NCI-H1930 (cell line): ENCODE measurements around the gene ZCCHC14.
"Not testable (repeated sequence)": the region's sequence is repeated elsewhere in the genome, so short reads cannot be mapped to it uniquely, and the experiment has no call there.

Experiments
- DNase-seq, 2 experiments: peaks; one replicate each; lab custom pipeline; 2025; lab: John Stamatoyannopoulos, UW

Gene ZCCHC14

DNA sequence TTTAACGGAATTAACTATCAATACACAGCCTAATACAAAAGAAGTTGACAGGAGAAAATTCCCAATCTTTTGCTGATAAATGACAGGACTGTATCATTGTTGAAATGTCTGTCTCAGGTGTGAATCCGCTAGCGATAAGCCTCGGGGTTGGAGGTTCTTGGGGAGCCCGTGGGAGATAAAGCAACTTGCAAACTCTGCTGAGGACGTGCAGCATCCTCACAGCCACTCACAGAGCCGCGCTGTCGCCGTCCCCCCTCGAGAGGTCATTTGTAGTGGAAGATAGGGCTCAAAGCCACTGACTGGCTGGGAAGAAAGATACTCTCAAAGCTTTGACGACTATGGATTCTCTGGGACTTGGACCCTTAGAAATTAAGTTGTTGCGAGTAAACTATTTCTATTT, 83.7 kb downstream of the ZCCHC14 start:
- no peak for DNase-seq

DNA sequence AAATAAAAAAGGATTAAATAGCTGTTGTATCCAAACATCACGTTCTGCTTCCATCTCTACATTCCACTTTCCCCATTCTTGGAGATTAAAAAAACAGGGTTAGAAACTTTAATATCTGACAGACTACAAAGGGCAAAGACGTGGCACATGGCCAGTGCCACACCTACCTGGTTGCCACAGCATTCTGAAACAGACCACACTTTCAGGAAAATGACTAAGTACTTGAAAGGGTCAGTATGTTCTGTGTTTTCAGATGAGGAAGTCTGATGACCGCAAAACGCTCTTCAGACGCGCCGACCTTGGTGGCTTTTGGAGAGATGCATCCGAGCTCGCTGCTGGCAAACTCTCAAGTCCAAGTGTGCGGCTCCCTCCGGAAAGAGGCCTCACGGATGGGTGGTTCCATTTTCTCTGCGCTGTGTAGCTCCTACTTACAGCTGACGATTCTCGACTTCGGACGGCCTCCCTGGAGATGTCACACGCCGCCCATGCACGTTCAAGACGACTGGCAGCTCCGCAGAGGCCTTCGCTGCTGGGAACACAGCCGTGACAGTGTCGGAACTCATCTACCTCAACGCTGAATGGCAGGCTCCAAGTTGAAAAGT, 85.2 kb downstream of the ZCCHC14 start:
- no peak for DNase-seq

DNA sequence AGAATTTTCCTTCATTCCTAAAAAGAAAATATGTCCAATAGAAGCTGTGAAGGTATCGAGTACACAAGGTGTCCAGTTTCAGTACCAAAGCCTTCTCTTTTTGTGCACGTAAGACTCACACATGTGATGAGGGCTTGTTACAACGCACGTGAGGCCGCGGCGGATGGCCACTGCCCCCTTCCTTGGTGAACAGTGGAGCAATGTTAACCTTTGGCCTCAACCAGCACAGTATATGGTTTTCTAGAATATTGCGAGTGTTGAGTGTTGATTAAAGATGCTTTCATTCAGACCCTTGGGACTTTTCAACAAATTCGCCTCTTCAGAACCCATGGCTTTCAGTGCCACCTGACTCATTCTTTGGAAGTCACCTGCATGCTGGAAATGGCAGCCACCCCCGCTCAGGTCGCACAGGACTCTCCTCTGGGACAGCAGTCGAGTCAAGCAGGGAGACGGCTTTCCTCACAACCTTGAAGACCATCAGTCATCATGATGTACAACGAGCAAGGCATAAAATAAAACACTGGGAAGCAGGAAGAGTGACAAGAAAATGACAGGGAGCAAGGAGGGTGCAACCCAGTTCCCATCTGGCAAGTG, 86.2 kb downstream of the ZCCHC14 start:
- no peak for DNase-seq

DNA sequence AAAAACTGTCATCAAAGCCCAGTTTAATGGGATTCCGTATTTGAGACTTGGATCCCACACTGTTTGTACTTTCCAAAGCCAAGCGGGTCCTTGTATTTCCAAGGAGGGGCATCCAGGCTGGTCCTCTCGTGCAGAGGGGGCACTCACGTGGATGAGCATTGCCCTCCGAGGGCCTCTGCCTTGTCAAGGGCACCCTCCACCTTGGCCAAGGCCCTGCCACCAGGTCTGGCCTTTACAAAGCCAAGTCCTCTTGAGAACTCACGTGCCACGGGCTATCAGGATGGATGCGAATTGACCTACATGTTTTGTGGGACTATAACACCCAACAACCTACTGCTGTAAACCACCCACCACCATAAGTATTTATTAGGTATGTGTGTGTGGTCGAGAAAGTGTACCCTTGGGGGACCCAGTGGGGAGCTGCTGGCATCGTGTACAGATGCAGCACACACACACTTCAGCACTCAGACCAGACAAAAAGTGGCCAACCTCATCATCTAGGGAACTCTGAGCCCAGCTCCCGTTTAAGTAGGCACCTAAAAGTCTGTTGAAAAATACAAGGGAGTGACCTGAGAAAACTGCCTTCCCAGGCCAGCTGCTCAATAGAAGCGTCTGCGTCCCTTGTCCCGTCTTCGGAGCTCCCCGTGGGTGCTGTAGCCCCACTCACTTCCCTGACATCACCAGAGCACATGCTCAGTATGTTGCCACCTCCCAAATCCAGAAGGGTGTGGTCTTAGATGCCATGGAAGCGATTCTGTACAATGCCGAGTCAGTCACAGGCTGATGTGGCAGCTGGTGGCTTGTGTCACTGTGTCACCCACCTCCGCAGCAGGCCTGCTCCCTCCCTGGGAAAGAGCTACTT, 87.8 kb downstream of the ZCCHC14 start:
- DNase-seq = no peak

DNA sequence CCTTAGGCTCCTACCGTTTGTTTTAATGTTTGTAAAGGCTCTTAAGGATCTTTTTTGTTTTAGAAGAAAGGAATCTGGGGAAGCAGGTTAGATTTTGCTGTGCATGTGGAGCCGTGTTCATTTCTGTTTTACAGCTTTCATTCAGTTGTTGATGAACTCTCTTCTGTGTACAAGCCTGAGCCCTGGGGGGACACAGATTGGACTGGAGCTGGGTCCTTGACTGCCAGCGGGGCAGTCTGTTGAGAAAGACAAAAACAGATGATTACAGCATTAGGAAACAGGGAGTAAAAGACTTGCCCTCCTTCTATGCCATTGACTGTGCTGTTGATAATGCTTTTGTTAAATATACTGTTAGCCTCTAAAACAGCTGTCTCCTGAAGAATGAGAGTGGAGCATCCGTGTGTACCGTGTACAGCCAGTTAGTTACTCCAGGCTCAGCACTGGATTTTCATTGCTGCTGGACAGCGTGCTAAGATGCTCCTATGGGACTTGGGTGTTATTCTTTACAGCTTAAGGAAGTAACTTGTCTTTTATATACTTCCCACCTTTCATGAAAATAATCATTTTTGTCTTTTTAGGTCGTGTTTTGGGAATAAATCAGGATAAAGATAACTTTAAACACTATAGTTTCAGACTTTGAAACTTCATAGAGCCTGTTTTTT, 97.5 kb downstream of the ZCCHC14 start:
- DNase-seq = no peak

DNA sequence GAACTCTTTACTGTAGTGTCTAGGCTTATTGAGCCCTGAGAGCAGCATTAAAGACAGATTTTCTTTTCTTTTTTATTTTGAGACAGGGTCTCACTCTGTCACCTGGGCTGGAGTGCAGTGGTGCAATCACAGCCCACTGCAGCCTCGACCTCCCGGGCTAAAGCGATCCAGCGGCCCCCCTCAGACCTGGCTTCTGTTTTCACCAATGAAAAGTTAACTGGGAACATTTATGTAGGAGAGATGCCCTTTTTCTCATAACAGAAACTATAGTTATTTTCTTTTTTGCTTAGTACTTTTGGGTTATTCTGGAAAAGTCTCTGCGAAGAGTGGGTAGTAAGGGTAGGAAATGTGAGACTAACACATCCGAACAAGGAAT, 99.2 kb downstream of the ZCCHC14 start:
- no peak for DNase-seq

DNA sequence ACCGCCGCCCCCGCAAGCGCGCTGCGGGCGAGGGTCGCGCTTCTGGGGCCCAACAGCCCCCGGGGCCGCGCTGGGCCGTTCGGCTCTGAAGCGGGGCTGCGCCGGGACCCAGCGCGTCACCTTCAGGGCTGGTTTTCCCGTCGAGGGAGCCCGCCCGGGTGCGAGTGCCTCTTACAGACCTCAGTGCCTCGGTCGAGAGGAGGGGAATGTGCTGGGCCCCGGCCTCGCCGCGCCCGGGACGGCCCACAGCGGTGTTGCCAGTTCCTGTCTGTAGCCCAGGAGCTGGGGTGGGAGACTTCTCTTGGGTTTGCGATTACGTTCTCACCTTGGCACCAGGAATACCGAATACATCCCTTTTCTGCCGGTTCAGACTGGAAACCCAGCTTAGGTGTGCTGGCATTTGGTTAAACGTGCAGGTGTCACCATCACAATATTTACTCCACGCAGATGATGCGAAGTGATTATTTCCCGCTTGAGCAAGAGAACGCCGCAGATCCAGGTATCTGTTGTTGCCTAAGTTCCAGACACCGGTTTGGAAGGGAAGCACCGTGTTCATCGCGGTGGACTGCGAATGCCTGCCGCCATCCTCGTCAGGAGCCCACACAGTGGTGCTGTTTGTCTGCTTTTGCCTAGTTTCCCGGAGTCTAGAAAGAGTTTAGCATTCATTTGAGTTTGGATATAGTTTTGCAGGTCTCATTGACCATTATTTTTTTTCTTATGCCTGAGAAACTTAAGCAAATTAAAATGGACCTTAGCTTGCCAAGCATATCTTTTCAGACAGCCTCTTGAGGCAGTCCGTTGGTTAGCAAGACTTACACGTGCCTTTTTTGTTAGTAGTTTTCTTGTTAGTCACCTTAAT, 99.8 kb downstream of the ZCCHC14 start:
- DNase-seq = no peak

DNA sequence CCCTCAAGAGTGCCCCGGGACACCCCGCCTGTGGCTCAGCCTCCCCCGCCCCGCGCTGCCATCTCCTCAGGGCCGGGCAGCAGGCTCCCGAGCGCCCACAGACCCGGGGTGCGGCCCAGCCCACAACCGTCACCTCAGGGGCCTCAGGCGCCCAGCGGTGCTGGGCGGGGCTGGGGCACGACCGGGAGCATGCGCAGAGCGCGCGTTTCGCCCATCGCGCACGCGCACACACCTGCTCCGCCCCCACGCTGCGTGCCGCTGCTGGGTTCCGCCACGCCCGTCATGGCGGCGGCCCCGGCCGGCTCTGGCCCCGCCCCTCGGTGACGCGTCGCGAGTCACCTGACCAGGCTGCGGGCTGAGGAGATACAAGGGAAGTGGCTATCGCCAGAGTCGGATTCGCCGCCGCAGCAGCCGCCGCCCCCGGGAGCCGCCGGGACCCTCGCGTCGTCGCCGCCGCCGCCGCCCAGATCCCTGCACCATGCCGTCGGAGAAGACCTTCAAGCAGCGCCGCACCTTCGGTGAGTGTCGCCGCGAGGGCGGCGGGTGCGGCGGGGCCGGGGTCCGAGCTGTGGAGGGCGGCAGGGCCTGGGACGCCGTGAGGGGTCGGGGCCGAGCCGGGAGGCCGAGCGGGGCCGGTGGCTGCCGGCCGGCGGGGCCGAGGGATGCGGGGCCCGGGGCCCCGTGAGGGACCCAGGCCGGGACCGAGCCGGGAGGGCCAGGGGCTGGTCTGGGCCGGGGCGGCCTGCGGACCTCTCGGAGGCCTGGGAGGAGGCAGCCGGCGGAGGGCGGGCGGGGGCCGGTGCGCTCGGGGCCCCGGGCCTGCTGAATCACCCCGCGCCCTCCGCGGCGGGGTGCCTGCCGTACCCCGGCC, 100.6 kb downstream of the ZCCHC14 start, which contains the start of gene MAP1LC3B:
Gene MAP1LC3B, plus strand, starts transcription at position 387 of the 871 bp plus-strand sequence. Its CDS starts 92 bp downstream, at position 479.
- DNase-seq = peak; percentile 80 to 93

DNA sequence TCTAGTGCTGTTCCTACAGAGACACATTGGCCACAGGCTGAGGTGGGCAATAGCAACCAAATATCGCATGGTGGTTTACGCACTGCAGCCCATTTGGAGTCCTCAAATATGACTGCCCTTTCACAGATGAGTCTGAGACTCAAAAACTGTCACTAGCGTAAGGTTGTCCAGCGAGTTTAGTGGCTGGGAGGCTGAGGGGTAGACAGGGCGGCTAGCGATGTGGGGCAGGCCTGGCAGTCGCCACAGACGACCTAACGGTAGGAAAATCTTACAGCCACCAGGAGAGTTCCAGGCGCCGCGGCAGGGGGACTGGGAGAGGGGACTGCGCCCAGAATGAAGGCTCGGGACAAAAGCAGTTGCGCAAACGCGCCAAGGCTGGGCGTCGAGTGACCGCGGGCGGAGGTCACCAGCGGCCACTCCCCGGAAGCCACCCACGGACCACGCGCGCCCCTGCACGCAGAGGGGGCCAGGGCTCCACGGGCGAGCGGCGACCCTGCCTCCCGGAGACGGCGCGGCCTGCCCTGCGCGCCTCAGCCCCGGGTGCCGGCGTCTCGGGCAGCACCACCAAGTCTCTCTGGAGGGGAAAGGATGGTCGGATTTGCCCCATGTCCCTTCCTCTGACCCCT, 101.4 kb downstream of the ZCCHC14 start:
- no peak for DNase-seq

DNA sequence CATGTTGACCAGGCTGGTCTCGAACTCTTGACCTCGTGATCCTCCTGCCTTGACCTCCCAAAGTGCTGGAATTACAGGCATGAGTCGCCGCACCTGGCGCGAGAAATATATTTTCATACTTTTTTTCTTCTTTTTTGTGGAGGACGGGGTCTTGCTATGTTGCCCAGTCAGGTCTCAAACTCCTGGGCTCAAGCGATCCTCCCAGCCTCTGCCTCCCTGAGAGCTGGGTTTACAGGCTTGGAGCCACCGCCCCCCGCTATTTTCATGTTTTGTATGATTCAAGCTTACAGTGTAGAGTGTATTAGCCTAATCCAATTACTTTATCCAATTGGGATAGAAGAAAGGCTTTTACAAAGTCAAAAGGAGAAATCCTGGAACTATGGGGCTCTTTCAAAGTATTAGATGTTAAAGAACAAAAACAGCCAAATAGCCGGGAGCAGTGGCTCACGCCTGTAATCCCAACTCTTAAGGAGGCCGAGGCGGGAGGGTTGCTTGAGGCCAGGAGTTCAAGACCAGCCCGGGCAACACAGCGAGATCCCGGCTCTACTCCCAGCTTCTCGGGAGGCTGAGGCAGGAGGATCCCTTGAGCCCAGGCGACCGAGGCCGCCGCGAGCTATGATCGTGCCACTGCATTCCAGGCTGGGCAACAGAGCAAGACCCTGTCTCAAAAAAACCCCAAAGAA, 102.0 kb downstream of the ZCCHC14 start:
- DNase-seq = no peak

DNA sequence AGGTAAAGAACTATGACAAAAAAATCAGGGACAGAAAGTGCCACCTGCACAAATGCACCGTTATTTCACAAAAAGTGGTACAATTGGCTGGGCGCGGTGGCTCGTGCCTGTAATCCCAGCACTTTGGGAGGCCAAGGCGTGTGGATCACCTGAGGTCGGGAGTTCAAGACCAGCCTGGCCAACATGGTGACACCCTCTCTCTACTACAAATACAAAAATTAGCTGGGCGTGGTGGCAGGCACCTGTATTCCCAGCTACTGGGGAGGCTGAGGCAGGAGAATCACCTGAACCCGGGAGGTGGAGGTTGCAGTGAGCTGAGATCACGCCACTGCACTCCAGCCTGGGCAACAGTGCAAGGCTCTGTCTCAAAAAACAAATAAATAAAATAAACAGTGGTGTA, 102.9 kb downstream of the ZCCHC14 start:
- not testable (repeated sequence) for DNase-seq

DNA sequence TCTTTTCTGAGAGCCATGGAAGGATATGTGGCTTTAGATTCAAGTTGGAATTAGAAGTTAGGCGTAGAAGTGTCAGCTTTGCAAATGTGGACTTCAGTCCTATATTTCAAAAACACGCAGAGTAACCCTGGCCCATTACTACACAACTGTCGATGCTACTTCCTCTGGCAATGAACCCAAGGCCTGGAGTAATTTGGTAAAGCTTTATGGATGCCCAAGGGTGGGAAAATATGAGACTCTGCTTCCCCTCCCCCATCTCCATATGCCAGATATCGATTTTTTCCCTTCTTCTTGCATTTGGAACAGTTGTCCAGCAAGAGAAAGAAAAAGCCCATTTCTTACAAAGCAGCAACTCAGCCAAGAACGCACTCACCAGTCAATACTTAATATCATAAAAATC, 103.6 kb downstream of the ZCCHC14 start:
- DNase-seq = no peak

DNA sequence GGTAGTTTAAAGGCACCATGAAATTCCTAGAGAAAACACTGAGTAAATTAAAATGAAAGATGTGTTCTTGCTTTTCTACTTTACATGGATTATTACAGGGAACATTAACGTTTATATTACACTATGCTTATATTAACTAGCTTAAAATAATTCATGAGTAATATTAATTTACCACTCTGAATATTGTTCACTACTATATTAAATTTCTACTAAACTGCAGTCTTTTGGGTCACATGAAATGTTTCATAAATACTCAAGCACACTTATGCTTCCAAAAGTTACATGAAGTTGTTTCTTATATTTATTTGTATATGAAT, 104.0 kb downstream of the ZCCHC14 start:
- no peak for DNase-seq

DNA sequence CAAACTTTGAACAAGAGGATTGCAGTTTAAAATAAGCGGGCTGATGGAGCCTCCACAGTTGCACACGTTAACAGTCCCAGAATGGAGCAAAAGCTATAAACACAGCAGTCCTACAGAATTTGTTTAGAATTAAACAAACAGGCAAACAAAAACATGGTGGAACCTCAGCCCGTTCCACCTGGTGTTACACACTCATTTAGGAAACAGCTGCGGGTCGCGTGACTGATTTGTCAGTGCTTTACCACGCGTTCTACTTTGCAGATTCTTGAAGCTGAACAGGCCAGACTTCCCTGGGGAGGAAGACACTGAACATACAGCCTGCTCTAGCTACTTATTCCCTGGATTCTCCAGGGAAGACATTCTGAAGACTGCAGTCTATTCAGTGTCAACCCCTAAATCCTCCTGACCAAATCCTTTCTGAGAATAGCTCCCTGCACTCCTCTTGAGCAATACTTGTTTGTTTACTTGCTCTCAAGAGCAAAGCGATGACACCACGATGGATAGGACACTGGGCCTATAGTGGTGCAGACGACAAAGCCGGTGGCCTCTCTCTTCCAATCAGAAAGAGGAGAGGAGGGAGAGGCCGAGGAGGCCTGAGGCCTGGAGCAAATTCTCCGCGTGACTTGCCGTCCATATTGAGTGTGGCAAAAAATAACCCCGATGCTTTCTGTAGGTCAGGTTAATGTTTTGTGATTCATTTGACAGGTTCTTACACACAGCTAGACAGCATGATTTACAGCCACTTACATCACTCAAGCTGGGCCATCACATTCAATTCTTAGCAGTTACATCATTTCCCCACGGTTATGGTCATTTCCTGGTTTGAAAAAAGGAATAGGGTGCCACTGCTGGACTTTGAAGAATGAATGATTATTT, 104.6 kb downstream of the ZCCHC14 start:
- DNase-seq = peak; percentile 86 to 88

DNA sequence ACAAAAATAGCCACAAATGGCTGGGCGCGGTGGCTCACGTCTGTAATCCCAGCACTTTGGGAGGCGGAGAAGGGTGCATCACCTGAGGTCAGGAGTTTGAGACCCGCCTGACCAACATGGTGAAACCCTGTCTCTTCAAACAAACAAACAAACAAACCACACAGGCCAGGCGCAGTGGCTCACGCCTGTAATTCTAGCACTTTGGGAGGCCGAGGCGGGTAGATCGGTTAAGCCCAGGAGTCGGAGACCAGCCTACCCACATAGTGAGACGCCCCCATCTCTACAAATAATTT, 108.0 kb downstream of the ZCCHC14 start:
- not testable (repeated sequence) for DNase-seq

DNA sequence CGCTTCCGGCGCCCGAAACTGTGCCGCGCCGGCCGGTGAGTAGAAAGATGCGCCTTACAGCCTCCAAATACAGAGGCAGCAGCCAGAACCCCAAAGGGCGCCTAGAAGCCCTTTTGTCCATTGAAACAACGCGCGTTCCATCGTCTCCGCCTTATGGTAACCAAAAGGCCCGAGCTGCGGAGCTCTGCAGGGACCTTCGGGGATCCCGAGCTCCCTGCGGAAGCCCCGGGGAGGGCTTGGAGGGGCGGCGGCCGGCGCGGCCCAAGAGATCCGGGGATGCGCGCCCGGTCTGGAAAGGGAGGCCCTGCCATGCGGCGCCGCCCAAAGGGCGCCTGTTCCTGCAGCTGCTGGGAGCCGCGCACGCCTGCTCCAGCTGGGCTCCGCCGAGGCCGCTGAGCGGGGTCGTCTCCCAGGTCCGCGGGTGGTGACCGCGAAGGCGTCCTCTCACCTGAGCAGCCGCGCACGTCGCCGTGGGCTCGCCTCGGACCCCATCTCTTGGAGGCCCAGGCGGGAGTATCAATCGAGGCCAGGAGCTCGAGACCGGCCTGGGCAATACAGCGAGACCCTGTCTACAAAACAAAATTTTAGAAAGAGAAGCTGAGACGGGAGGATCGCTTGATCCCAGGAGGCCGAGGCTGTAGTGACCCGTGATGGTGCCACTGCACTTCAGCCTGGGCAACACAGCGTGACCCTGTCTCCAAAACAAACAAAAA, 108.5 kb downstream of the ZCCHC14 start:
- peak in 1 of 2 experiments; percentile 53 for DNase-seq

DNA sequence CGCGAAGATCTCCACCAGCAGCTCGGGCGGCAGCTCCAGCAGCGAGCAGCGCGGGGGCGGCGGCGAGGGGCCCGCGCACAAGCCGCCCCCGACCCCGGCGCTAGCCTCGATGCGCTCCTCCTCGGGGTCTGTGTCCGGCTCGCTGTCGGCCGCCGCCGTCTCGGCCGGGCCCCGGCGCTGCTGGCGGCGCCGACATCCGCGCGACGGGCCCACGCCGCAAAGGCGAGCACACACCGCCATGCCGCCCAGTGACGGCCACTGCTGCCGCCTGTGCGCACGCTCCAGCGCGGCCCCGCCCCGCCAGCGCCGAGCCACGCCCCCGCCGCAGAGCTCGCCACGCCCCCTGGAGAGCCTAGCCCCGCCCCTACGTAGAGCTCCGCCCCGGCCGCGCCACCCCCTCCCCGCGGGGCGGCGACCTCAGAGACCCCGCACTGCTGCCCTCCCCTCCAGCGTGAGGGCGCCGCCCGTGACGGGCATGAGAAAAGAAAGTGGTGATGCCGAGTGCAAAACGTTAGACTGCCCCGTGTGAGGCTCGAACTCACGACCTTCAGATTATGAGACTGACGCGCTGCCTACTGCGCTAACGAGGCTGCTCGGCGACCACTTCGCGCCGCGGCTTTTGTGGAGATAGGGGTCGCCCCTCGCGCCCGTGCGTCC, 109.2 kb downstream of the ZCCHC14 start, which contains the start of gene FBXO31:
Gene FBXO31, minus strand, starts transcription at position 272 of the 657 bp plus-strand sequence. Its CDS starts 32 bp downstream, at position 240.
- DNase-seq = peak; percentile 71 to 81
